ENCODE data around the gene WNK4. TPM values are rescaled to one million over a fixed set of nuclear protein-coding genes. Genes with fewer than 3 reads are reported as not detected.

WNK4 gene
- polyA plus RNA-seq, 1 donor from 2014 or later: 0.10 TPM

GRCh38 chr17:42845918-42846593 is 65.6 kb downstream of the WNK4 start:
- Histone ChIP-seq H3K27me3 (ENCODE audit: insufficient read depth, low read depth, low read length) (no peaks in the 10 kb centered on the region), H3K36me3 (ENCODE audit: insufficient read depth, low read length) (no peaks in the 10 kb centered on the region), H3K4me3 (ENCODE audit: low read length) (no peak overlapping the region), H3K27ac (ENCODE audit: low read length) (no peak overlapping the region), H3F3A (ENCODE audit: insufficient read depth, low read length, poor library complexity, severe bottlenecking) (no peaks in the 10 kb centered on the region), H3K9me3 (ENCODE audit: low read length) (no peaks in the 10 kb centered on the region), H2AFZ (ENCODE audit: low read depth, low read length) (no peak overlapping the region), H3K4me2 (ENCODE audit: low read length) (no peak overlapping the region), H3K9ac (ENCODE audit: low read length) (no peak overlapping the region), H3K79me2 (replicated peaks; ENCODE audit: insufficient read depth, low read length) (no peaks in the 10 kb centered on the region), H3K9me2 (ENCODE audit: insufficient read depth, low read length) (no peaks in the 10 kb centered on the region), H4K20me1 (ENCODE audit: insufficient read depth) (no peaks in the 10 kb centered on the region)
- TF ChIP-seq POLR2AphosphoS5 (IDR thresholded peaks at IDR 0.05) (no peak), CTCF (IDR thresholded peaks at IDR 0.05; ENCODE audit: poor library complexity, severe bottlenecking) (no peak), SMC3 (conservative IDR thresholded peaks at IDR 0.05; ENCODE audit: poor library complexity) (no peak), EZH2 (IDR thresholded peaks at IDR 0.05; ENCODE audit: borderline replicate concordance, insufficient read depth, low read length, poor library complexity, severe bottlenecking) (no peak), MXI1 (conservative IDR thresholded peaks at IDR 0.05; ENCODE audit: poor library complexity, severe bottlenecking) (no peak), EP300 (conservative IDR thresholded peaks at IDR 0.05; ENCODE audit: poor library complexity, severe bottlenecking) (no peak), TAF1 (IDR thresholded peaks at IDR 0.05; ENCODE audit: low read depth) (no peak), REST (IDR thresholded peaks at IDR 0.05; ENCODE audit: borderline replicate concordance) (no peak), RAD21 (conservative IDR thresholded peaks at IDR 0.05) (no peak)

Small RNA genes lying within 50 kb of the gene (small RNA-seq; reads per million reads assigned to genes)
- gene HMGN2P15 (0 reads per million in 3 experiments), gene MIR6781 (0 to 0.33 (median 0) reads per million in 3 experiments)

Other genes with a start within 250 kb of the WNK4 start
- gene NAGLU, start 244.4 kb upstream of the WNK4 start, polyA plus RNA-seq: 12.1 and 17.1 TPM in 2 replicates
- 1.0 and 2.1 TPM in 2 replicates for gene HSD17B1, start 227.7 kb upstream of the WNK4 start, polyA plus RNA-seq
- 8.2 and 10.1 TPM in 2 replicates for gene COASY, start 218.5 kb upstream of the WNK4 start, polyA plus RNA-seq
- 35.7 and 47.2 TPM in 2 replicates for gene MLX, start 213.5 kb upstream of the WNK4 start, polyA plus RNA-seq
- 22.5 and 36.2 TPM in 2 replicates for gene PSMC3IP, start 202.9 kb upstream of the WNK4 start, polyA plus RNA-seq
- 30.1 and 34.6 TPM in 2 replicates for gene RETREG3, start 171.2 kb upstream of the WNK4 start, polyA plus RNA-seq
- 14.2 and 22.3 TPM in 2 replicates for gene TUBG1, start 170.9 kb upstream of the WNK4 start, polyA plus RNA-seq
- 24.9 and 28.9 TPM in 2 replicates for gene TUBG2, start 121.3 kb upstream of the WNK4 start, polyA plus RNA-seq
- gene PLEKHH3, start 103.6 kb upstream of the WNK4 start, polyA plus RNA-seq: 18.4 and 20.2 TPM in 2 replicates
- gene CCR10, start 98.8 kb upstream of the WNK4 start, polyA plus RNA-seq: 3.1 and 5.1 TPM in 2 replicates
- gene CNTNAP1, start 98.1 kb upstream of the WNK4 start, polyA plus RNA-seq: 21.9 and 23.9 TPM in 2 replicates
- gene EZH1, start 35.6 kb upstream of the WNK4 start, polyA plus RNA-seq: 52.5 and 68.3 TPM in 2 replicates
- gene RAMP2, start 19.4 kb upstream of the WNK4 start, polyA plus RNA-seq: 0.96 and 2.1 TPM in 2 replicates
- 128 and 133 TPM in 2 replicates for gene VPS25, start 7.2 kb upstream of the WNK4 start, polyA plus RNA-seq
- gene COA3, start 18.1 kb downstream of the WNK4 start, polyA plus RNA-seq: 222 and 234 TPM in 2 replicates
- 0.21 and 1.2 TPM in 2 replicates for gene CNTD1, start 18.3 kb downstream of the WNK4 start, polyA plus RNA-seq
- 74.7 and 87.7 TPM in 2 replicates for gene BECN1, start 43.7 kb downstream of the WNK4 start, polyA plus RNA-seq
- gene PSME3, start 52.8 kb downstream of the WNK4 start, polyA plus RNA-seq: 56.6 and 67.0 TPM in 2 replicates
- 1.8 and 2.8 TPM in 2 replicates for gene AOC2, start 64.0 kb downstream of the WNK4 start, polyA plus RNA-seq
- 0.35 and 0.54 TPM in 2 replicates for gene AOC3, start 70.6 kb downstream of the WNK4 start, polyA plus RNA-seq
- gene G6PC1, start 120.2 kb downstream of the WNK4 start, polyA plus RNA-seq: not detected in 2 replicates
- gene AARSD1, start 183.8 kb downstream of the WNK4 start, polyA plus RNA-seq: 52.0 and 64.2 TPM in 2 replicates
- 5.8 and 7.8 TPM in 2 replicates for gene PTGES3L, start 199.5 kb downstream of the WNK4 start, polyA plus RNA-seq
- 15.1 and 16.3 TPM in 2 replicates for gene RUNDC1, start 200.0 kb downstream of the WNK4 start, polyA plus RNA-seq
- 1,167 and 1,178 TPM in 2 replicates for gene RPL27, start 217.8 kb downstream of the WNK4 start, polyA plus RNA-seq
- not detected in 2 replicates for gene IFI35, start 226.2 kb downstream of the WNK4 start, polyA plus RNA-seq
- 151 and 193 TPM in 2 replicates for gene VAT1, start 241.8 kb downstream of the WNK4 start, polyA plus RNA-seq
- gene RND2, start 244.6 kb downstream of the WNK4 start, polyA plus RNA-seq: 43.8 and 44.1 TPM in 2 replicates